HepG2 (cell line): ENCODE data around the gene STX4. TPM values are rescaled to one million over a fixed set of nuclear protein-coding genes. Genes with fewer than 3 reads are reported as not detected.

Source experiments
- ASH2L ChIP-seq: fragments of 300-600, 200-600 bp; sonication (generic); IDR thresholded peaks from 2 replicates; pipeline ENCODE4 v1.7.0; 2017; ENCODE audit warnings: low read depth, mild to moderate bottlenecking, moderate library complexity, mixed read lengths, low read length; ENCODE audit not compliant: insufficient read length
- DNMT1 ChIP-seq: sonication (generic); formaldehyde crosslinking; IDR thresholded peaks from 2 replicates; pipeline ENCODE4 v1.5.1; 2020; ENCODE audit warnings: mild to moderate bottlenecking, missing genetic modification reagents
- GLI4 ChIP-seq: sonication (generic); formaldehyde crosslinking; IDR thresholded peaks from 2 replicates; pipeline ENCODE4 v1.5.1; 2020; ENCODE audit warnings: missing genetic modification reagents, mild to moderate bottlenecking, moderate library complexity, borderline replicate concordance
- HOXA3 ChIP-seq: sonication (generic); formaldehyde crosslinking; IDR thresholded peaks from 2 replicates; pipeline ENCODE4 v1.5.0; 2020; ENCODE audit warnings: missing genetic modification reagents
- HOXD1 ChIP-seq: sonication (generic); formaldehyde crosslinking; IDR thresholded peaks from 2 replicates; pipeline ENCODE4 v1.5.0; 2020; ENCODE audit warnings: missing genetic modification reagents
- IKZF4 ChIP-seq: sonication (generic); formaldehyde crosslinking; IDR thresholded peaks from 2 replicates; pipeline ENCODE4 v1.5.1; 2020; ENCODE audit warnings: borderline replicate concordance, mild to moderate bottlenecking, low read depth, missing genetic modification reagents; ENCODE audit errors: not compliant biosample characterization
- MEF2D ChIP-seq: sonication (generic); formaldehyde crosslinking; IDR thresholded peaks from 2 replicates; pipeline ENCODE4 v1.5.1; 2020; ENCODE audit warnings: mild to moderate bottlenecking, missing genetic modification reagents
- THAP11 ChIP-seq: IDR thresholded peaks from 2 replicates; pipeline ENCODE4 v1.6.1; 2016; ENCODE audit warnings: missing biosample characterization, missing genetic modification reagents
- ZBTB7B ChIP-seq: sonication (generic); formaldehyde crosslinking; IDR thresholded peaks from 2 replicates; pipeline ENCODE4 v1.4.0; 2020; ENCODE audit warnings: missing genetic modification reagents
- ZNF441 ChIP-seq: sonication (generic); formaldehyde crosslinking; IDR thresholded peaks from 2 replicates; pipeline ENCODE4 v1.7.0; 2021; ENCODE audit warnings: missing genetic modification reagents, borderline replicate concordance
- ZNF614 ChIP-seq: IDR thresholded peaks from 2 replicates; pipeline ENCODE4 v1.6.1; 2018; ENCODE audit warnings: missing biosample characterization, missing genetic modification reagents, inconsistent platforms, borderline replicate concordance
- ZNF773 ChIP-seq: sonication (generic); formaldehyde crosslinking; IDR thresholded peaks from 2 replicates; pipeline ENCODE4 v1.4.0; 2020; ENCODE audit warnings: missing genetic modification reagents, borderline replicate concordance
- polyA plus RNA-seq, 8 experiments: library from polyadenylated mRNA; depleted of rRNA in 3 of 8; stranded (reverse) in 7 of 8; unstranded in 1 of 8; fragments of >200 nt; fragmentation: Illumina TruSeq in 4 of 8; extraction: Trizol in 4 of 8; gene quantifications; 2 replicates each; pipeline versions ENCODE4 v1.2.1 to v1.2.3, GENCODE V29; 2011 to 2016; ENCODE audit warnings: low read depth in 4 of 8, missing spikeins in 1 of 8, mixed read lengths in 1 of 8; ENCODE audit not compliant: insufficient read depth in 1 of 8
- total RNA-seq, 5 experiments: library from RNA; depleted of rRNA; stranded (reverse); fragments of >200 nt; fragmentation: Illumina TruSeq; extraction: Trizol; gene quantifications; 2 replicates each; pipeline ENCODE4 v1.2.3, GENCODE V29; 2016; ENCODE audit warnings: low read depth in 1 of 5
- TF ChIP-seq, protein P1 (sequence below): sonication (generic); formaldehyde crosslinking; IDR thresholded peaks from 2 replicates; pipeline ENCODE4 v1.4.0; 2020; ENCODE audit warnings: missing genetic modification reagents, borderline replicate concordance
- TF ChIP-seq, protein P2 (sequence below): sonication (generic); formaldehyde crosslinking; IDR thresholded peaks from 2 replicates; pipeline ENCODE4 v1.5.0; 2020; ENCODE audit warnings: mild to moderate bottlenecking, missing genetic modification reagents
- TF ChIP-seq, protein P3 (sequence below): sonication (generic); formaldehyde crosslinking; IDR thresholded peaks from 2 replicates; pipeline ENCODE4 v1.4.0; 2020; ENCODE audit warnings: missing genetic modification reagents, borderline replicate concordance
- TF ChIP-seq, protein P4 (sequence below): sonication (generic); formaldehyde crosslinking; IDR thresholded peaks from 2 replicates; pipeline ENCODE4 v1.9.0; 2021; ENCODE audit warnings: missing genetic modification reagents, mild to moderate bottlenecking, borderline replicate concordance

Gene STX4
- total and polyA plus RNA-seq, 2 of the 13 experiments (the other 11 are each of a cell fraction or from before 2014, with no cell fraction given), result 29.2 to 34.6 TPM

DNA sequence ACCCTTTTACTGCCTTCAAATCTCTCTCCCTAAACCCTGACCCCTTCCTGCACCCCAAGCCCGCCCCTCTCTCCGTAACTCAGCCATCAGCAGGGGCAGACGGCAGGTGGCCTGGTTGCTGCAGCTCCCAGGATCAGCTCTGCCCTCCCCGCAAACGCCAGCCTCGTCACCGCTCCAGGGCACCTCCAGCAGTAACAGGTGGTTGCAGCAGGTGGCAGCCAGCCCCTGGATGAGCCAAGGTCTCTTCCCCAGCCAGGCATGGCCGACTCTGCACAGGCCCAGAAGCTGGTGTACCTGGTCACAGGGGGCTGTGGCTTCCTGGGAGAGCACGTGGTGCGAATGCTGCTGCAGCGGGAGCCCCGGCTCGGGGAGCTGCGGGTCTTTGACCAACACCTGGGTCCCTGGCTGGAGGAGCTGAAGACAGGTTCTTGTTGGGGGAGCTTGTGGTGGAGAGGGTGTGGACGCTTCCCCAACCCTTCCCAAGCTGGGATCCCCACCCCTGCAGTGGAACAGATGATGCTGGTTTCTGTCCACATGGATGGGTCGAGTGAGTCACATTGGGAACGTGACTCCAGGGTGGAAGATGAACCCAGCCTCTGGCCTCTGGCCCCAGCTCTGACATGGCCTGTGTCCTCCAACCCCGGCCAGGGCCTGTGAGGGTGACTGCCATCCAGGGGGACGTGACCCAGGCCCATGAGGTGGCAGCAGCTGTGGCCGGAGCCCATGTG lies 47.8 kb upstream of the STX4 start (continued):
- TF ChIP-seq, protein P1, sequence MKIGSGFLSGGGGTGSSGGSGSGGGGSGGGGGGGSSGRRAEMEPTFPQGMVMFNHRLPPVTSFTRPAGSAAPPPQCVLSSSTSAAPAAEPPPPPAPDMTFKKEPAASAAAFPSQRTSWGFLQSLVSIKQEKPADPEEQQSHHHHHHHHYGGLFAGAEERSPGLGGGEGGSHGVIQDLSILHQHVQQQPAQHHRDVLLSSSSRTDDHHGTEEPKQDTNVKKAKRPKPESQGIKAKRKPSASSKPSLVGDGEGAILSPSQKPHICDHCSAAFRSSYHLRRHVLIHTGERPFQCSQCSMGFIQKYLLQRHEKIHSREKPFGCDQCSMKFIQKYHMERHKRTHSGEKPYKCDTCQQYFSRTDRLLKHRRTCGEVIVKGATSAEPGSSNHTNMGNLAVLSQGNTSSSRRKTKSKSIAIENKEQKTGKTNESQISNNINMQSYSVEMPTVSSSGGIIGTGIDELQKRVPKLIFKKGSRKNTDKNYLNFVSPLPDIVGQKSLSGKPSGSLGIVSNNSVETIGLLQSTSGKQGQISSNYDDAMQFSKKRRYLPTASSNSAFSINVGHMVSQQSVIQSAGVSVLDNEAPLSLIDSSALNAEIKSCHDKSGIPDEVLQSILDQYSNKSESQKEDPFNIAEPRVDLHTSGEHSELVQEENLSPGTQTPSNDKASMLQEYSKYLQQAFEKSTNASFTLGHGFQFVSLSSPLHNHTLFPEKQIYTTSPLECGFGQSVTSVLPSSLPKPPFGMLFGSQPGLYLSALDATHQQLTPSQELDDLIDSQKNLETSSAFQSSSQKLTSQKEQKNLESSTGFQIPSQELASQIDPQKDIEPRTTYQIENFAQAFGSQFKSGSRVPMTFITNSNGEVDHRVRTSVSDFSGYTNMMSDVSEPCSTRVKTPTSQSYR (CRISPR knock-in tag), result peak; percentile 26; the same call in 1 of the 2 replicates
- 0 out of 2 replicates have a peak, but pooled peaks have one; percentile 27 for TF ChIP-seq ZNF614 (CRISPR knock-in tag)
- peak; percentile 49; the same call in 1 of the 2 replicates for TF ChIP-seq HOXA3 (CRISPR knock-in tag)
- TF ChIP-seq, protein P2, sequence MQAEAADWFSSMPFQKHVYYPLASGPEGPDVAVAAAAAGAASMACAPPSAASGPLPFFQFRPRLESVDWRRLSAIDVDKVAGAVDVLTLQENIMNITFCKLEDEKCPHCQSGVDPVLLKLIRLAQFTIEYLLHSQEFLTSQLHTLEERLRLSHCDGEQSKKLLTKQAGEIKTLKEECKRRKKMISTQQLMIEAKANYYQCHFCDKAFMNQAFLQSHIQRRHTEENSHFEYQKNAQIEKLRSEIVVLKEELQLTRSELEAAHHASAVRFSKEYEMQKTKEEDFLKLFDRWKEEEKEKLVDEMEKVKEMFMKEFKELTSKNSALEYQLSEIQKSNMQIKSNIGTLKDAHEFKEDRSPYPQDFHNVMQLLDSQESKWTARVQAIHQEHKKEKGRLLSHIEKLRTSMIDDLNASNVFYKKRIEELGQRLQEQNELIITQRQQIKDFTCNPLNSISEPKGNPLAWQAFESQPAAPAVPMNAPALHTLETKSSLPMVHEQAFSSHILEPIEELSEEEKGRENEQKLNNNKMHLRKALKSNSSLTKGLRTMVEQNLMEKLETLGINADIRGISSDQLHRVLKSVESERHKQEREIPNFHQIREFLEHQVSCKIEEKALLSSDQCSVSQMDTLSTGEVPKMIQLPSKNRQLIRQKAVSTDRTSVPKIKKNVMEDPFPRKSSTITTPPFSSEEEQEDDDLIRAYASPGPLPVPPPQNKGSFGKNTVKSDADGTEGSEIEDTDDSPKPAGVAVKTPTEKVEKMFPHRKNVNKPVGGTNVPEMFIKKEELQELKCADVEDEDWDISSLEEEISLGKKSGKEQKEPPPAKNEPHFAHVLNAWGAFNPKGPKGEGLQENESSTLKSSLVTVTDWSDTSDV (CRISPR knock-in tag), result peak; percentile 98
- TF ChIP-seq HOXD1 (CRISPR knock-in tag), result peak; percentile 81
- TF ChIP-seq GLI4, result 0 out of 2 replicates have a peak, but pooled peaks have one; percentile 93
- peak; percentile 84 for TF ChIP-seq ZNF441 (CRISPR knock-in tag)
- TF ChIP-seq, protein P3, sequence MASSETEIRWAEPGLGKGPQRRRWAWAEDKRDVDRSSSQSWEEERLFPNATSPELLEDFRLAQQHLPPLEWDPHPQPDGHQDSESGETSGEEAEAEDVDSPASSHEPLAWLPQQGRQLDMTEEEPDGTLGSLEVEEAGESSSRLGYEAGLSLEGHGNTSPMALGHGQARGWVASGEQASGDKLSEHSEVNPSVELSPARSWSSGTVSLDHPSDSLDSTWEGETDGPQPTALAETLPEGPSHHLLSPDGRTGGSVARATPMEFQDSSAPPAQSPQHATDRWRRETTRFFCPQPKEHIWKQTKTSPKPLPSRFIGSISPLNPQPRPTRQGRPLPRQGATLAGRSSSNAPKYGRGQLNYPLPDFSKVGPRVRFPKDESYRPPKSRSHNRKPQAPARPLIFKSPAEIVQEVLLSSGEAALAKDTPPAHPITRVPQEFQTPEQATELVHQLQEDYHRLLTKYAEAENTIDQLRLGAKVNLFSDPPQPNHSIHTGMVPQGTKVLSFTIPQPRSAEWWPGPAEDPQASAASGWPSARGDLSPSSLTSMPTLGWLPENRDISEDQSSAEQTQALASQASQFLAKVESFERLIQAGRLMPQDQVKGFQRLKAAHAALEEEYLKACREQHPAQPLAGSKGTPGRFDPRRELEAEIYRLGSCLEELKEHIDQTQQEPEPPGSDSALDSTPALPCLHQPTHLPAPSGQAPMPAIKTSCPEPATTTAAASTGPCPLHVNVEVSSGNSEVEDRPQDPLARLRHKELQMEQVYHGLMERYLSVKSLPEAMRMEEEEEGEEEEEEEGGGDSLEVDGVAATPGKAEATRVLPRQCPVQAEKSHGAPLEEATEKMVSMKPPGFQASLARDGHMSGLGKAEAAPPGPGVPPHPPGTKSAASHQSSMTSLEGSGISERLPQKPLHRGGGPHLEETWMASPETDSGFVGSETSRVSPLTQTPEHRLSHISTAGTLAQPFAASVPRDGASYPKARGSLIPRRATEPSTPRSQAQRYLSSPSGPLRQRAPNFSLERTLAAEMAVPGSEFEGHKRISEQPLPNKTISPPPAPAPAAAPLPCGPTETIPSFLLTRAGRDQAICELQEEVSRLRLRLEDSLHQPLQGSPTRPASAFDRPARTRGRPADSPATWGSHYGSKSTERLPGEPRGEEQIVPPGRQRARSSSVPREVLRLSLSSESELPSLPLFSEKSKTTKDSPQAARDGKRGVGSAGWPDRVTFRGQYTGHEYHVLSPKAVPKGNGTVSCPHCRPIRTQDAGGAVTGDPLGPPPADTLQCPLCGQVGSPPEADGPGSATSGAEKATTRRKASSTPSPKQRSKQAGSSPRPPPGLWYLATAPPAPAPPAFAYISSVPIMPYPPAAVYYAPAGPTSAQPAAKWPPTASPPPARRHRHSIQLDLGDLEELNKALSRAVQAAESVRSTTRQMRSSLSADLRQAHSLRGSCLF, result no peak
- TF ChIP-seq ZBTB7B (CRISPR knock-in tag), result no peak
- TF ChIP-seq ASH2L, result no peak
- TF ChIP-seq ZNF773 (CRISPR knock-in tag), result no peak
- no peak for TF ChIP-seq MEF2D (CRISPR knock-in tag)
- peak; percentile 66; the same call in 1 of the 2 replicates for TF ChIP-seq DNMT1 (CRISPR knock-in tag)
- no peak; the same call in 1 of the 2 replicates for TF ChIP-seq THAP11 (CRISPR knock-in tag)
- TF ChIP-seq, protein P4, sequence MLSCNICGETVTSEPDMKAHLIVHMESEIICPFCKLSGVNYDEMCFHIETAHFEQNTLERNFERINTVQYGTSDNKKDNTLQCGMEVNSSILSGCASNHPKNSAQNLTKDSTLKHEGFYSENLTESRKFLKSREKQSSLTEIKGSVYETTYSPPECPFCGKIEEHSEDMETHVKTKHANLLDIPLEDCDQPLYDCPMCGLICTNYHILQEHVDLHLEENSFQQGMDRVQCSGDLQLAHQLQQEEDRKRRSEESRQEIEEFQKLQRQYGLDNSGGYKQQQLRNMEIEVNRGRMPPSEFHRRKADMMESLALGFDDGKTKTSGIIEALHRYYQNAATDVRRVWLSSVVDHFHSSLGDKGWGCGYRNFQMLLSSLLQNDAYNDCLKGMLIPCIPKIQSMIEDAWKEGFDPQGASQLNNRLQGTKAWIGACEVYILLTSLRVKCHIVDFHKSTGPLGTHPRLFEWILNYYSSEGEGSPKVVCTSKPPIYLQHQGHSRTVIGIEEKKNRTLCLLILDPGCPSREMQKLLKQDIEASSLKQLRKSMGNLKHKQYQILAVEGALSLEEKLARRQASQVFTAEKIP, result no peak
- TF ChIP-seq IKZF4 (CRISPR knock-in tag), result no peak
